Activated gamma-delta T cell treated with anti-CD3 and anti-CD28 coated beads, Interleukin-2, amount 50 U/mL, for 16 hours (primary cell): Measurements from ENCODE around the gene ASIC1.
"Not testable (repeated sequence)": the region's sequence is repeated elsewhere in the genome, so short reads cannot be mapped to it uniquely, and the experiment has no call there.

Source experiments
- DNase-seq: peaks from one replicate; pipeline ENCODE4 v3.0.0-alpha.2; 2020; ENCODE audit warnings: low read depth

Gene ASIC1

GRCh38 chr12:50057000-50057841 lies at the start of gene ASIC1:
Gene ASIC1 (plus strand): TSS chr12:50057596. CDS start chr12:50058767, 1,171 bp downstream.
- no peak for DNase-seq

- DNase-seq, result no peak
Measured at GRCh38 chr12:50013361-50014147, 43.8 kb upstream of the ASIC1 start.

GRCh38 chr12:50014342-50014741 lies 43.1 kb upstream of the ASIC1 start:
- DNase-seq, result no peak

GRCh38 chr12:50016501-50017475 lies 40.6 kb upstream of the ASIC1 start:
- DNase-seq, result no peak

GRCh38 chr12:50017641-50018040 lies 39.8 kb upstream of the ASIC1 start:
- DNase-seq, result no peak

- DNase-seq, result no peak
Measured at GRCh38 chr12:50018154-50018553, 39.2 kb upstream of the ASIC1 start.

- DNase-seq, result no peak
Measured at GRCh38 chr12:50018968-50019367, 38.4 kb upstream of the ASIC1 start.

- no peak for DNase-seq
Measured at GRCh38 chr12:50019524-50019923, 37.9 kb upstream of the ASIC1 start.

- no peak for DNase-seq
Measured at GRCh38 chr12:50021031-50021430, 36.4 kb upstream of the ASIC1 start.

GRCh38 chr12:50022903-50023302 lies 34.5 kb upstream of the ASIC1 start:
- DNase-seq, result no peak

GRCh38 chr12:50024227-50024626 lies 33.2 kb upstream of the ASIC1 start:
- no peak for DNase-seq

- DNase-seq, result no peak
Measured at GRCh38 chr12:50024805-50025186, 32.6 kb upstream of the ASIC1 start.

- peak; percentile 93 for DNase-seq
Measured at GRCh38 chr12:50025187-50026059, 32.0 kb upstream of the ASIC1 start, which contains the start of gene RACGAP1. Gene RACGAP1 (minus strand): TSS chr12:50025494. CDS start chr12:50016715, 8,779 bp downstream.

GRCh38 chr12:50026691-50027090 lies 30.7 kb upstream of the ASIC1 start:
- no peak for DNase-seq

- DNase-seq, result not testable (repeated sequence)
Measured at GRCh38 chr12:50030449-50030848, 26.9 kb upstream of the ASIC1 start.

- DNase-seq, result no peak
Measured at GRCh38 chr12:50032515-50032853, 24.9 kb upstream of the ASIC1 start.

- DNase-seq, result no peak
Measured at GRCh38 chr12:50032854-50033581, 24.4 kb upstream of the ASIC1 start.

GRCh38 chr12:50038336-50038735 lies 19.1 kb upstream of the ASIC1 start:
- no peak for DNase-seq

GRCh38 chr12:50039151-50039835 lies 18.1 kb upstream of the ASIC1 start:
- peak; percentile 82 for DNase-seq

- no peak for DNase-seq
Measured at GRCh38 chr12:50040657-50041056, 16.7 kb upstream of the ASIC1 start.
